Measurements from ENCODE around the gene UVRAG.

UVRAG gene

DNA sequence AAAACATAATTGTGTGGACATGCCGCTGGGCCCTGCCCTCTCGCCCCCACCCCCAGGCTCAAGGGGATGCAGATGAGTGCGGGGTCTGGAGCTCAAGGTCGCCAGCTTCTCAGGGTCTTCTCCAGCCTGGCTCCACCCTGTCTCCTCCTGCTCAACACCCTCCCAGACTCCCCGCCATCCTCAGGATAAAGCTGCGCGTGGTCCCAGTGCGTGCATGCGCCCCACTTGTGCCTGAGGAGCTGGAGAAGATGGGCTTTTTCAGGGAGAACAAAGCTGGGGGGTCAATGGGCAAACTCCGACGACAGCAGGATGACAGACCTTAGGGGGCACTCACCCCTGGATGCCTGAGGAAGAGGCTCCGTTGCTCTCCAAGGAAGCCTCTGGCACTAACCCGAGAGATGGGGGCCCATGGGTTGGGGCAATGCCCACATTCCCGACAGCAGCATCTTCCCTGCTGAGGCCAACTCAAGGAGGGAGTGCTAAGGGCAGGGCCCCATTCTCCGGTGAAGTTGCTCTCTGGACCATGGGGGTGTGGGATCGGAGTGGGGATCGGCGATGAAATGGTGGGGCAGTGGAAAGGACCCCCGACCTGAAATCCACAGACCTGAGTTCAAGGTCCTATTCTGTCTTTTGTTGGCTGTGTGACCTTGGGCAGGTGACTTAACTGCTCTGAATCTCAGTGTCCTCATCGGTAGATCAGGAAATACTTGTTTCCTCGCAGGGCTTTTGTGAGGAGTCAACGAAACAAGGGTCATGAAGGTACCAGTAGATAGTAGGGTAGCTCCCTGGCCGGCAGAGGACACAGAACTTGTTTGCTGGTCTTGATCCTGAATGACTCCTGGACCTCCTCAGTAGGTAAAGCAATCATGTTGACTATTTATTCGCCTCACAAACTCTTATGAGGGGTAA lies 343.6 kb downstream of the UVRAG start:
- TF ChIP-seq, protein P1, sequence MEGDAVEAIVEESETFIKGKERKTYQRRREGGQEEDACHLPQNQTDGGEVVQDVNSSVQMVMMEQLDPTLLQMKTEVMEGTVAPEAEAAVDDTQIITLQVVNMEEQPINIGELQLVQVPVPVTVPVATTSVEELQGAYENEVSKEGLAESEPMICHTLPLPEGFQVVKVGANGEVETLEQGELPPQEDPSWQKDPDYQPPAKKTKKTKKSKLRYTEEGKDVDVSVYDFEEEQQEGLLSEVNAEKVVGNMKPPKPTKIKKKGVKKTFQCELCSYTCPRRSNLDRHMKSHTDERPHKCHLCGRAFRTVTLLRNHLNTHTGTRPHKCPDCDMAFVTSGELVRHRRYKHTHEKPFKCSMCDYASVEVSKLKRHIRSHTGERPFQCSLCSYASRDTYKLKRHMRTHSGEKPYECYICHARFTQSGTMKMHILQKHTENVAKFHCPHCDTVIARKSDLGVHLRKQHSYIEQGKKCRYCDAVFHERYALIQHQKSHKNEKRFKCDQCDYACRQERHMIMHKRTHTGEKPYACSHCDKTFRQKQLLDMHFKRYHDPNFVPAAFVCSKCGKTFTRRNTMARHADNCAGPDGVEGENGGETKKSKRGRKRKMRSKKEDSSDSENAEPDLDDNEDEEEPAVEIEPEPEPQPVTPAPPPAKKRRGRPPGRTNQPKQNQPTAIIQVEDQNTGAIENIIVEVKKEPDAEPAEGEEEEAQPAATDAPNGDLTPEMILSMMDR (IDR thresholded peaks at IDR 0.05; ENCODE audit: borderline replicate concordance, insufficient read depth, low read depth, low read length): no peak
- H3K4me3 ChIP-seq (ENCODE audit: low read depth, low read length): no peak overlapping the region

DNA sequence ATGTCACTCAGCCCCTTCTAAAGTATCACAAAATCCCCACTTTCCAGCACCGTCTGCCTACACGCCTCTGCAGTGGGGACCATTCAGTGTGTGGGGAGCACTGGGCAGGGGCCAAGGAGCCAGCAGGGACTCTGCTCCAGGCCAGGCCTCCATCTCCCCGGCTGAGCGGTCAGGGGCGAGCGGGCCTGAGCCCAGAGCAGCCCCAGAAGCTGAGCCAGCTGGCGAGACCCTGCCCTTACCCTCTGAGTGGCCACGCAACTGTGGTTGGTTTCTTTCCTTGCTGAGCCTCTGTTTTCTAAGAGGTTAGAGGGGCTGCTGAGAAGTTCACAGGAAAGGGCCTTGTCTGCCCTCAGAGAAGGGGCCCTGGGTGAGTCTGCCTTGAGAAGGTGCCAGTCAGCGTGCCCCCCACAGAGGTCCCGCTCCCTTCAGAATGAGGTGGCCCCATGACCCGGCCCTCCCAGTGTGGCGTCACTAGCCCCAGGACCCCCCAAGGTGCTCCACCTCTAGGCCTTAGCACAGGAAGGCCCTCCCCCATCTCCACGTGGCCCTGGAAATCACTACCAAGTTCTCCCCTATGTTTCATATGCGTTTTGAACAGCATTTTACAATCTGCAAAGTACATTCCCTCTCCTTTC lies 344.4 kb downstream of the UVRAG start:
- no peak overlapping the region for H3K4me3 ChIP-seq (ENCODE audit: low read depth, low read length)
- TF ChIP-seq, protein P1 (IDR thresholded peaks at IDR 0.05; ENCODE audit: borderline replicate concordance, insufficient read depth, low read depth, low read length): no peak

DNA sequence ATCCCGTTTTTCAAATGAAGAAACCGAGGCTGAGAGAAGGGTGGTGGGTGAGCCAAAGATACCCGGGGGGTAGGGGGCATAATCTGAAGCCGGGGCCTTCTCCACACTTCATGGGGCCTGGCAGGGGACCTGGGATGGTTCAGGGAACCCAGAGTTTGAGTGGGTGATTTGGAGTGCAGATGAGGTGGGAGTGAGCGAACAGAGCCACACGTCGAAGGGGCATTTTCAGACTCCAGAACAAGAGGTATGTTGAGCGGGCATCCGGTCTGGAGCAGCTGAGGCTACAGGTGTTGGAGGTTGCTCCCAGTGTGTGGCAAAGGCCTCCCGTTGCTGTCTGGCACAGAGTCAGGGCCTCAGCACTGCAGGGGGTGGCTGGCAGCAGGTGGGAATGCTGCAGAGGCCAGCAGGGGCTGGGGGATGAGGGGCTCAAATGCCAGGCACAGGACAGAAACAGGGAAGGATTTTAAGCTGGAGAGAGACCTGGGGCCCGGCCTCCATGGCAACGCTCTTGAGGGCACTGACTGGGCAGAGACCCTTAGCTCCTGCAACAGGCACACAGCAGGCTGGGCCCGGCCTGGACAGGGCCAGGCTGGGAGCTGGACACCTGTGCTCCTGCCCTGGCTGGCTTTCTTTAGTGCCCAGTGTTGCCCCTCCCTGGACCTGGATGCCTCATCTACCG lies 345.1 kb downstream of the UVRAG start:
- no peak overlapping the region for H3K4me3 ChIP-seq (ENCODE audit: low read depth, low read length)
- TF ChIP-seq, protein P1 (IDR thresholded peaks at IDR 0.05; ENCODE audit: borderline replicate concordance, insufficient read depth, low read depth, low read length): no peak

DNA sequence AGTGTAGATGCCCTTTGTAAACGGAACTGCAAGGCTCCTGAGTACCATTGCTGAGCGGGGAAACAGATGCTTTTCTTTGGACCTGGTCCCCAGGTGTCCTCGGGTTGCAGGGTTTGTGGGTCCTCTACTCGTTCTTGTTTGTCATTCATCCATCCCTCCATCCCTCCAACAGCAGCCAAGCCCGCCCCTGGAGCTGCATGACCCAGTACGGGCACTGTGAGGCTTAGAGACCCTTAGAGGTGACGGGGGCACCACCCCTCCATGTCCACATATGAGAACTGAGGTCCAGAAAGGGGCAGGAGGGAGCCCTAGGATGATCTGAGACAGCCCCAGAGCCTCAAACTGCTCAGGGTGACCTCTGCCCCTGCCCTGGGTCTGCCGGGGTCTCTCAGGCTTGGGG lies 345.8 kb downstream of the UVRAG start:
- TF ChIP-seq, protein P1 (IDR thresholded peaks at IDR 0.05; ENCODE audit: borderline replicate concordance, insufficient read depth, low read depth, low read length): no peak
- no peak overlapping the region for H3K4me3 ChIP-seq (ENCODE audit: low read depth, low read length)

DNA sequence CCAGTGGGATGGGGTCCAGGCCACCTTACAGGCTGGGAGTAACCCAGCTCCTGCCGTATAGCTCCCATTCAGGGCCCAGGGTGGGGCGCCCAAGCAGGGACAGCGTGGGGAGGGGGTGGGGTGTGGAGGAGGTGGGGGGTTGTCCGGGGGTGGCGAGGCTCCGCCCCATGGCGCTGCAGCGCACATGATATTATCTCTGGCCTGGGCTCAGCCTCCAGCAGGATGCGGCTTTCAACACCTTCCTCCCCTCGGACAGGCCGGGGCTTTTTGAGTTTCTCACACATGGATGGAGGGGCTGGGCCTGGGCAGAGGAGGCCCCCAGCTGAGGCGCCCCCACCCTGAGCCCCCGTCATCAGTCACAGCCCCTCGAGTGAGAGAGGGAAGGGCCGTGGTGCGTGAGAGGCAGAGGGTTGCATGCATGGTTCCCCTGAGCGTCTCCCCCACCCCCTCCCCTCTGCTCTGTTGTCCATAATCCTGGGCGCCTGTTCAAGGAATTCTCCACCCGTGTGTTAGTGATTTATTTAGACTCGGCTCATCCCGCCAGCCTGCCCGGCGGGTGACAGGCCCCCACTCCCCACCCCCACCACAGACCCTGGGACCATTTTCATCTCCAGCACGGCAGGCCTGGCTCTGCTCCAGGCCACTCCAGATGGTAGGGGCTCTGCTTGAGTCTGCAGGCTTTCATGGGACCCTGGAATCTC lies 346.4 kb downstream of the UVRAG start:
- H3K4me3 ChIP-seq (ENCODE audit: low read depth, low read length): no peak overlapping the region
- TF ChIP-seq, protein P1 (IDR thresholded peaks at IDR 0.05; ENCODE audit: borderline replicate concordance, insufficient read depth, low read depth, low read length): no peak

DNA sequence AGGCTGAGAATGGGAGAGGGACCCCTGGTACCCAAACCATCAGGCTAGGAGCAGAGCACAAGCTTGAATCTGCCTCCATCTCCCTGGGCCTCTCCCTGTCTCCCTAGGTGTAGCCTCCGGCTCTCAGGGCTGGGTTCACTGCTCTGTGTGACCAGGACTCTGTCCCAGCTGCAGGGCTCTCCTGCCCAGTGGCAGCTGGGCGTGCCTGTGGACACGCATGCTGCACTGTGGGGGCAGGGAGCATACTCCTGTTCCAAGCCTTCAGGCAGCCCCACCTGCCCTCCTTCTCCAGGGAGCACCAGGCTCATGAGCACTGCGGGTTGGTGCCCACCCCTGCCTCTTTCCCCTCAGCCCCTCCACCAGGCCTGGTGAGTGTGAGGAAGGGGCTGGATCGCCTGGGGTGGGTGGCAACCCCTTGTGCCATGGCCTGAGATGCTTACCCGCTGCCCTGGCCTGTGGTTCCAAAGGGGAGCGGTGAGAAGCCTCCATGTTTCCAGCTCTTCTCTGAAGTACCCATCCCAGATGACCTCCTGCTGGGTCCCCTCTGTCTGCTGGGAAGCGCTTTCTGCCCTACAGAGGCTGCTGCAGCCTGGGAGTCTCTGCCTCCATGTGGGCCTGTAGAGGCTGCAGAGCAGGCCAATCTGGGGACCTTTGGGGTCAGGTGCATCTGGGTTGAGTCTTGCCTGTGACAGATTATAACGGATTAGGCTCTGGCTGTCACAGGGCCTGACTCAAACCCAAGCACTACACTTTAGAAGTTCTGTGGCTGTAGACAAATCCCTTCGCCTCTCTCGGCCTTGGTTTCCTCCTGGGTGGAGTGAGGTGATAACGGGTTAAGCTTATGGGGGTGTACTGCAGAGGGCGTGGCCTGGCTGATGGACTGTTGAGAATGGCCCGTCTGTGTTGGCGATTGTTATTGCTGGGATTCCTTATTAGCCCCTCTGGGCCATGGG lies 347.6 kb downstream of the UVRAG start:
- TF ChIP-seq, protein P1 (IDR thresholded peaks at IDR 0.05; ENCODE audit: borderline replicate concordance, insufficient read depth, low read depth, low read length): no peak

More for the DNA sequence above, 347.6 kb downstream of the UVRAG start:
- H3K4me3 ChIP-seq (ENCODE audit: low read depth, low read length): no peak overlapping the region

Measured in GM12875 (cell line).